ENCODE results near the gene NBPF12.
"Not testable (repeated sequence)": the region's sequence is repeated elsewhere in the genome, so short reads cannot be mapped to it uniquely, and the experiment has no call there.

The NBPF12 gene

GRCh38 chr1:146938242-146938902 is at the start of gene NBPF12:
Gene NBPF12 (plus strand): TSS chr1:146938324. CDS start chr1:146960144, 21,820 bp downstream.
- H3K9ac ChIP-seq (ENCODE audit: low read length) = peak within 1 kb of the TSS; percentile 90
- peak within 1 kb of the TSS; percentile 85 for H3K4me3 ChIP-seq (ENCODE audit: low read length)
- H3K9me3 ChIP-seq (ENCODE audit: control insufficient read depth, low read length); H3K4me1 ChIP-seq (ENCODE audit: control insufficient read depth, insufficient read depth, low read length); H3K27me3 ChIP-seq (replicated peaks; ENCODE audit: control insufficient read depth, insufficient read depth, low read length); H3K36me3 ChIP-seq (ENCODE audit: control insufficient read depth, insufficient read depth, low read length, severe bottlenecking): not testable (repeated sequence)
- DNase-seq (ENCODE audit: low read depth) = peak; percentile 84

- H3K9me3 ChIP-seq (ENCODE audit: control insufficient read depth, low read length); DNase-seq (ENCODE audit: low read depth); H3K36me3 ChIP-seq (ENCODE audit: control insufficient read depth, insufficient read depth, low read length, severe bottlenecking); H3K27me3 ChIP-seq (replicated peaks; ENCODE audit: control insufficient read depth, insufficient read depth, low read length); H3K4me1 ChIP-seq (ENCODE audit: control insufficient read depth, insufficient read depth, low read length); H3K9ac ChIP-seq (ENCODE audit: low read length); H3K4me3 ChIP-seq (ENCODE audit: low read length): not testable (repeated sequence)
Measured at GRCh38 chr1:146891355-146891754, 46.8 kb upstream of the NBPF12 start.

- H3K27me3 ChIP-seq (replicated peaks; ENCODE audit: control insufficient read depth, insufficient read depth, low read length); H3K9ac ChIP-seq (ENCODE audit: low read length); H3K4me3 ChIP-seq (ENCODE audit: low read length); H3K36me3 ChIP-seq (ENCODE audit: control insufficient read depth, insufficient read depth, low read length, severe bottlenecking); H3K9me3 ChIP-seq (ENCODE audit: control insufficient read depth, low read length); H3K4me1 ChIP-seq (ENCODE audit: control insufficient read depth, insufficient read depth, low read length); DNase-seq (ENCODE audit: low read depth): not testable (repeated sequence)
Measured at GRCh38 chr1:146892331-146892730, 45.8 kb upstream of the NBPF12 start.

- not testable (repeated sequence) for H3K9me3 ChIP-seq (ENCODE audit: control insufficient read depth, low read length); DNase-seq (ENCODE audit: low read depth); H3K4me3 ChIP-seq (ENCODE audit: low read length); H3K9ac ChIP-seq (ENCODE audit: low read length); H3K27me3 ChIP-seq (replicated peaks; ENCODE audit: control insufficient read depth, insufficient read depth, low read length); H3K4me1 ChIP-seq (ENCODE audit: control insufficient read depth, insufficient read depth, low read length); H3K36me3 ChIP-seq (ENCODE audit: control insufficient read depth, insufficient read depth, low read length, severe bottlenecking)
Measured at GRCh38 chr1:146907565-146908261, 30.4 kb upstream of the NBPF12 start.

GRCh38 chr1:146912975-146913374 is 25.1 kb upstream of the NBPF12 start:
- H3K4me1 ChIP-seq (ENCODE audit: control insufficient read depth, insufficient read depth, low read length); H3K36me3 ChIP-seq (ENCODE audit: control insufficient read depth, insufficient read depth, low read length, severe bottlenecking); H3K9ac ChIP-seq (ENCODE audit: low read length); H3K9me3 ChIP-seq (ENCODE audit: control insufficient read depth, low read length); DNase-seq (ENCODE audit: low read depth); H3K4me3 ChIP-seq (ENCODE audit: low read length); H3K27me3 ChIP-seq (replicated peaks; ENCODE audit: control insufficient read depth, insufficient read depth, low read length): not testable (repeated sequence)

GRCh38 chr1:146920811-146921210 is 17.3 kb upstream of the NBPF12 start:
- H3K27me3 ChIP-seq (replicated peaks; ENCODE audit: control insufficient read depth, insufficient read depth, low read length); H3K4me1 ChIP-seq (ENCODE audit: control insufficient read depth, insufficient read depth, low read length); H3K36me3 ChIP-seq (ENCODE audit: control insufficient read depth, insufficient read depth, low read length, severe bottlenecking); H3K4me3 ChIP-seq (ENCODE audit: low read length); H3K9me3 ChIP-seq (ENCODE audit: control insufficient read depth, low read length); H3K9ac ChIP-seq (ENCODE audit: low read length); DNase-seq (ENCODE audit: low read depth): not testable (repeated sequence)

GRCh38 chr1:146922614-146923013 is 15.5 kb upstream of the NBPF12 start:
- not testable (repeated sequence) for H3K9ac ChIP-seq (ENCODE audit: low read length); H3K4me3 ChIP-seq (ENCODE audit: low read length); H3K4me1 ChIP-seq (ENCODE audit: control insufficient read depth, insufficient read depth, low read length); H3K36me3 ChIP-seq (ENCODE audit: control insufficient read depth, insufficient read depth, low read length, severe bottlenecking); H3K9me3 ChIP-seq (ENCODE audit: control insufficient read depth, low read length); H3K27me3 ChIP-seq (replicated peaks; ENCODE audit: control insufficient read depth, insufficient read depth, low read length); DNase-seq (ENCODE audit: low read depth)

GRCh38 chr1:146924106-146924505 is 14.0 kb upstream of the NBPF12 start:
- not testable (repeated sequence) for DNase-seq (ENCODE audit: low read depth); H3K4me3 ChIP-seq (ENCODE audit: low read length); H3K4me1 ChIP-seq (ENCODE audit: control insufficient read depth, insufficient read depth, low read length); H3K9me3 ChIP-seq (ENCODE audit: control insufficient read depth, low read length); H3K9ac ChIP-seq (ENCODE audit: low read length); H3K36me3 ChIP-seq (ENCODE audit: control insufficient read depth, insufficient read depth, low read length, severe bottlenecking); H3K27me3 ChIP-seq (replicated peaks; ENCODE audit: control insufficient read depth, insufficient read depth, low read length)

GRCh38 chr1:146926413-146926812 is 11.7 kb upstream of the NBPF12 start:
- H3K36me3 ChIP-seq (ENCODE audit: control insufficient read depth, insufficient read depth, low read length, severe bottlenecking); H3K27me3 ChIP-seq (replicated peaks; ENCODE audit: control insufficient read depth, insufficient read depth, low read length); H3K4me1 ChIP-seq (ENCODE audit: control insufficient read depth, insufficient read depth, low read length); DNase-seq (ENCODE audit: low read depth); H3K9ac ChIP-seq (ENCODE audit: low read length); H3K9me3 ChIP-seq (ENCODE audit: control insufficient read depth, low read length); H3K4me3 ChIP-seq (ENCODE audit: low read length): not testable (repeated sequence)

- not testable (repeated sequence) for DNase-seq (ENCODE audit: low read depth); H3K27me3 ChIP-seq (replicated peaks; ENCODE audit: control insufficient read depth, insufficient read depth, low read length); H3K36me3 ChIP-seq (ENCODE audit: control insufficient read depth, insufficient read depth, low read length, severe bottlenecking); H3K9ac ChIP-seq (ENCODE audit: low read length); H3K4me1 ChIP-seq (ENCODE audit: control insufficient read depth, insufficient read depth, low read length); H3K4me3 ChIP-seq (ENCODE audit: low read length); H3K9me3 ChIP-seq (ENCODE audit: control insufficient read depth, low read length)
Measured at GRCh38 chr1:146930225-146930624, 7.9 kb upstream of the NBPF12 start.

- H3K9me3 ChIP-seq (ENCODE audit: control insufficient read depth, low read length); H3K36me3 ChIP-seq (ENCODE audit: control insufficient read depth, insufficient read depth, low read length, severe bottlenecking); H3K27me3 ChIP-seq (replicated peaks; ENCODE audit: control insufficient read depth, insufficient read depth, low read length); H3K4me3 ChIP-seq (ENCODE audit: low read length); DNase-seq (ENCODE audit: low read depth); H3K4me1 ChIP-seq (ENCODE audit: control insufficient read depth, insufficient read depth, low read length); H3K9ac ChIP-seq (ENCODE audit: low read length): not testable (repeated sequence)
Measured at GRCh38 chr1:146934390-146935223, 3.5 kb upstream of the NBPF12 start.
